ENCODE results near the gene TXNIP. TPM values are rescaled to one million over a fixed set of nuclear protein-coding genes. Genes with fewer than 3 reads are reported as not detected.

Gene TXNIP
- polyA plus RNA-seq, 4 donors: 85.4 to 652 (median 266) TPM

Other genes starting within 250 kb of the TXNIP start
- 10 to 100 TPM in 1 of 4 donors, 1 to 10 TPM in 3; 2.7 to 12.3 (median 4.0) TPM for gene RNF115, start 172.5 kb downstream of the TXNIP start, polyA plus RNA-seq
- 10 to 100 TPM; 11.6 to 25.2 (median 17.3) TPM for gene POLR3C, start 172.4 kb downstream of the TXNIP start, polyA plus RNA-seq
- gene NUDT17, start 150.9 kb downstream of the TXNIP start, polyA plus RNA-seq: 1 to 10 TPM in 3 of 4 donors, under 1 TPM in 1; 0.54 to 4.4 (median 1.6) TPM
- 10 to 100 TPM in 2 of 4 donors, 1 to 10 TPM in 2; 5.9 to 21.7 (median 9.2) TPM for gene PIAS3, start 137.5 kb downstream of the TXNIP start, polyA plus RNA-seq
- gene ANKRD35, start 110.7 kb downstream of the TXNIP start, polyA plus RNA-seq: 1 to 10 TPM in 2 of 4 donors, under 1 TPM in 1, not detected in 1; 0.61 to 1.8 (median 1.1) TPM
- gene ITGA10, start 86.5 kb downstream of the TXNIP start, polyA plus RNA-seq: 1 to 10 TPM in 1 of 4 donors, under 1 TPM in 3; 0.52 to 1.9 (median 0.61) TPM
- 10 to 100 TPM; 30.6 to 41.2 (median 33.5) TPM for gene PEX11B, start 77.9 kb downstream of the TXNIP start, polyA plus RNA-seq
- gene RBM8A, start 69.1 kb downstream of the TXNIP start, polyA plus RNA-seq: 100 to 1,000 TPM in 2 of 4 donors, 10 to 100 TPM in 2; 62.2 to 151 (median 105) TPM
- 1 to 10 TPM in 3 of 4 donors, under 1 TPM in 1; 0.67 to 7.1 (median 4.5) TPM for gene LIX1L, start 38.6 kb downstream of the TXNIP start, polyA plus RNA-seq
- 1 to 10 TPM in 1 of 4 donors, under 1 TPM in 3; 0.31 to 1.1 (median 0.51) TPM for gene ANKRD34A, start 32.0 kb downstream of the TXNIP start, polyA plus RNA-seq
- 10 to 100 TPM; 28.2 to 37.3 (median 33.8) TPM for gene POLR3GL, start 31.9 kb downstream of the TXNIP start, polyA plus RNA-seq
- gene HJV, start 25.2 kb upstream of the TXNIP start, polyA plus RNA-seq: under 1 TPM in 1 of 4 donors, not detected in 3; 0.65 TPM
- gene NBPF10, start 148.2 kb upstream of the TXNIP start, polyA plus RNA-seq: under 1 TPM; 0.22 to 0.83 (median 0.32) TPM
- gene NOTCH2NLA, start 232.4 kb upstream of the TXNIP start, polyA plus RNA-seq: 1 to 10 TPM; 2.0 to 9.3 (median 7.7) TPM

Data from small intestine (tissue), 4 donors.